GM18511 (cell line): ENCODE results near the gene TBL1Y.
"Not testable (repeated sequence)": the region's sequence is repeated elsewhere in the genome, so short reads cannot be mapped to it uniquely, and the experiment has no call there.

Experiments used
- ATAC-seq: cut with Tn5 transposase; IDR thresholded peaks from one replicate; pipeline ENCODE4 v1.9.1; 2021; ENCODE audit warnings: mild to moderate bottlenecking, moderate library complexity; ENCODE audit not compliant: unreplicated experiment

The TBL1Y gene

GRCh38 chrY:6972271-6972887 lies 61.9 kb downstream of the TBL1Y start:
- no peak for ATAC-seq

GRCh38 chrY:6974971-6975370 lies 64.5 kb downstream of the TBL1Y start:
- ATAC-seq, result no peak

GRCh38 chrY:6977783-6978182 lies 67.3 kb downstream of the TBL1Y start:
- no peak for ATAC-seq

GRCh38 chrY:6983221-6983620 lies 72.7 kb downstream of the TBL1Y start:
- no peak for ATAC-seq

GRCh38 chrY:6987811-6988210 lies 77.3 kb downstream of the TBL1Y start:
- no peak for ATAC-seq

GRCh38 chrY:6989886-6990620 lies 79.6 kb downstream of the TBL1Y start:
- ATAC-seq, result no peak

GRCh38 chrY:6992041-6992440 lies 81.5 kb downstream of the TBL1Y start:
- no peak for ATAC-seq

GRCh38 chrY:6995987-6996386 lies 85.5 kb downstream of the TBL1Y start:
- ATAC-seq, result no peak

GRCh38 chrY:6997503-6998066 lies 87.1 kb downstream of the TBL1Y start:
- ATAC-seq, result no peak

DNA sequence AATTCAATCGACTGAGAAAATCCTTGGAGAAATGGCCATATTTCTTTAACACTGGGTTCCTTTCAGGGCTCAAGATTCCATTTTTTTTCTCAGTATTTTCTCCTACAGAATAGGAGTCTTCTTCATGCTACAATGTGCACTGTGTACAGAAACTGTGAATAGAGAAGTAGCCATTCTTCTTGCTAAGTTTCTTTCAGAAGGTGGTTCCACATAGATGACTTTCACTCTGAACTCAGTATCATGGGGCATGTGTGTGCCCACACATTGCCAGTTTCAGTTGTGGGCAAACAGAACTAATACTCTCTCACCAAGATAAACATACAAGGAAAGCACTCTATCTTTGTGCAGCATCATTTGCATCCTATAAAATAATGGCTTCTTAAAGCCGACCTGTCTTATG lies 89.4 kb downstream of the TBL1Y start:
- ATAC-seq, result no peak

- ATAC-seq, result no peak
These were observed 92.1 kb downstream of the TBL1Y start for GRCh38 chrY:7002581-7002980.

GRCh38 chrY:7007911-7008310 lies 97.4 kb downstream of the TBL1Y start:
- ATAC-seq, result no peak

DNA sequence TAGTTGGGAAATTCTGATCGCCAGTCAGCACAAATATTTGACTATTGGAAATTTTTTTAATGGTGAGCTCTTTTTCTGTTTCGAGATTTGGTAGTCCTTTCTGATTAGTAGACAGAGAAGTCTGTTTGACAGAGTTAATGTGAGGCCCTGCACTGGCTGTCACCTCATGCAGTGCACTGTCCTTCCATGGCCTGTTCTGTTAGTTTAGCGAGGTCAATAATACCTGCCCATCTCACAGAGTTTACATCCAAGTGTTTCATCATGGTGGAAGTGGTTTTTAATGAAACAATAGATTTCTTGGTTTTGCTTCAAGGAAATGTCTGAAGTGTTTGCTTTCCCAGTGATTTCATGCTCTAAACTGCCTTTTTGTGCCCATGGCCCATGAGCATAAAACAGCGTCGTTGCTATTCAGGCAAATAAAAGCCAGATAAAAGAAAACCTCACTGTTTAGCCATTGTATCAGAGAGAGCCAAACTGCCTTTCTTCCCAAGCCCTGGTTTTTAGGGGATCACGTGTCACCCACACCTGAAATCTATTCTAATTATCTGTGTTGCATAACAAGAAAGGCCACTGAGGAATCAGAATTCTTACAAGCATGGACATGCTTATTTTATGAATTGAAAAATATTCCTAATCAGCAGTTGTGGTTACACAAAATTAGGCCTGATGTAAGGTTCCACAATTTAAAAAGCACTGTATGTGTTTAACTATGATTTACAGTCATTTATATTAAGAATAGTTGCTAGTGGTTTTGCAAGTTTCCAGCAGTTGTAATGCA lies 98.3 kb downstream of the TBL1Y start:
- no peak for ATAC-seq

DNA sequence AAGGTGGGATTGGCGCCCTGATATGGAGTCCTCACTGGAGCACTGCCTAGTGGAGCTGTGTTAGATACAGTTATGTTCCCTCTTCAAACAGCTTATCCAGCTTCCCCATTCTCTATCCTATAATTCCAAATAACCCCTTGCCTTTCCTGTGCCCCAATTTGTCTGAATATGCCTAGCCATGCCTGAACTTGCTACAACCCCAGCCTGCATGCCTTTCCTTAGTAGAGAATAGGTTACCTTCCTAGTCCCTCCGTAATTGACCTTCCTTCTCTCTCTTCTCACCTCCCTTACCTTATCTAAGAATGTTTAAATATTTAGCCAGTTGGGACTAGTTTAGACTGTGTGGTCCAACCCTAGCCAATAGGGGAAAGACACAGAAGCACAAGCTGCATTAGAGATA lies 102.6 kb downstream of the TBL1Y start:
- no peak for ATAC-seq

DNA sequence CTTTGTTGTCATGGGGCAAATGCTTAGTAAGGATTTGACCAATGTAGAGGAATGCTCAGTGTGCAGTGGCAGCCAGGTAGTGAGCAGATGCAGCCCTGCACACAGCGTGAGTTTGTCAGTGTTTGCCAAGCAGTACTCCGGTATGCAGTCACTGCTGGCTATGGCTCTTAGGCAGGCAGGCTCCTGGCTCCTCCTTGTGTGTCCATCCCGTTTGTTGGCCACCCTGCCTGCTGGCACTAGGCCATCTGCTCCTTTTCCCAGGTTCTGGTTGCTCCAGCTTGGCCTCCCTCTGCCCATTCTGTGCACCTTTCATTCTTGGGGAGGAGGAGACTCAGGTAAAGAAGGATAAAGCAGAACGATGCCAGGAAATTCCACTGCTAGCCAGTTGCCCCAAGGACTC lies 106.0 kb downstream of the TBL1Y start:
- no peak for ATAC-seq

- ATAC-seq, result no peak
These were observed 107.0 kb downstream of the TBL1Y start for GRCh38 chrY:7017244-7018080.

DNA sequence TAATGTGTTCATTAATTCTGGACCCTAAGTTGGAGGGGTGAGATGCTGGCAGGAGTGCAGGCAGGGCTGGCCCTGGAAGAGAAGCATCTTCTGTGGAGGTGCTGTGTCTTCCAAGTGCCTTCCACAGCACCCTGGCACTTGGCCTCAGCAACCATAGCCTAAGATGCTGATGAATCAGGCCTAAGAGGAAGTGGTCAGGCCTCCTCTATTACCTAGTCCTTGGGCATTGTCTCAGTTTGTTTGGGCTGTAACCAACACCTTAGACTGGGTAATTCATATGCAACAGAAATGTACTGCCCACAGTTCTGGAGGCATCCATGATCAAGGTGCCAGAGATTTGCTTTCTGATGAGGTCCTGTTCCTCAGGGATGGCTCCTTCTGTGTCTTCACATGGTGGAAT lies 128.5 kb downstream of the TBL1Y start:
- no peak for ATAC-seq

DNA sequence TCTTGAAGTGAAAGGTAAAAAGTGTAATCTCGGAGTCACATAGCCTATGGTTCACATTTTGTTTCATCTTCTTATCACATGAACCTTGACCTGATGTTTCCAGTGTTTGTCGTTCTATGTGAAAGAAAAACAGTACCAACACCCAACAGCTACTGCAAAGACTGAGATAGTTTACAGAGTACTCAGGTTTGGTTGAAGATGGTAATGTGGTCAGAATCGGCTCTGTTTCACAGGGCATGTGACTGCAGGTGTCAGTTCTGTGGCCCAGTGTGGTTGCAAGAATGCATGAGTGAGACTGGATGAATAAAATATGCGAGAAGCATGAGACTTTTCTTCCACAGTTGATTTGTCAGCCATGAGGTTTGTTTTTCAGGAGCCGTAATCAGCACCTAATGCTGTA lies 130.2 kb downstream of the TBL1Y start:
- ATAC-seq, result no peak

DNA sequence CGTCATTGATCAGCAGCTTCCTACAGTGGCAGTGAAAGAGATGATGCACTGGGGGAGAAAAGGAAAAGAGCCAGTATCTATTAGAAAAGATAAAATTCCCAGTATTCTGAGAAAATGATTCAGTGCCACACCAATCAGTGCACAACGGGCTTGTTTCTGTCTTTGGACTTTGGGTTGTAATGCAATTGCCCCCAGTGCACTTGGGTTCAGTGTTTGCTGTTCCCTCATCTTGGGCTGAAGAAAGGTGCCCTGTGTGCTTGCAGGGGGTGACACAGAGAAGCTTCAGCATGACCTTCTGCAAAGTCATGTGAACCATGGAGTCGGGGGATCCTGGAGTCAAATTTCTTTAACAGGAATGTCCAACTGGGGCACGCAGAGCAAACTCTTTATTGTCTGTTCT lies 131.5 kb downstream of the TBL1Y start:
- ATAC-seq, result no peak

DNA sequence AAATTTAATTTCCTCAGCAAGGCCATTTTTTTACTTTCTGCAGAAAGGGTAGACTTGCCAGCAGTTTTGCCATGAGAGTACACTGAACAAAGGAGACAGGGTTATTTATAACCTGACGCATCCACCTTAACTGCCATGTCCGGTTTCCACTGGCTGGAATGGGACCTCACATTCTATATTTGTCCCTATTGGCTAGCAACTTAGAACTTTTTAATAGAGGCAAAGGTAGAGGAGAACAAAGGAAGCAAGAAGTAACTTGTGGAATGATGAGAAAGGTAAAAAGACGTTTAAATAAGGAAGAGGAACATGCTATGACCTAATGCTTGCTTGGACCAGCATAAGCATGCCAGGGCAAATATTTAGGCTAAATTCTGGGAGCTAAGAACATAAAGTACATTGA lies 142.0 kb downstream of the TBL1Y start:
- ATAC-seq, result not testable (repeated sequence)

GRCh38 chrY:7056886-7057285 lies 146.4 kb downstream of the TBL1Y start:
- no peak for ATAC-seq
